Globus pallidus (tissue), 1 donor: ENCODE results near the gene FER1L5.

ENCODE experiments used
- DNase-seq: peaks from one replicate; pipeline ENCODE4 v3.0.0-alpha.2; 2015; ENCODE audit warnings: low spot score

The FER1L5 gene

GRCh38 chr2:96680561-96681141, 38.1 kb downstream of the FER1L5 start:
- no peak for DNase-seq

DNA sequence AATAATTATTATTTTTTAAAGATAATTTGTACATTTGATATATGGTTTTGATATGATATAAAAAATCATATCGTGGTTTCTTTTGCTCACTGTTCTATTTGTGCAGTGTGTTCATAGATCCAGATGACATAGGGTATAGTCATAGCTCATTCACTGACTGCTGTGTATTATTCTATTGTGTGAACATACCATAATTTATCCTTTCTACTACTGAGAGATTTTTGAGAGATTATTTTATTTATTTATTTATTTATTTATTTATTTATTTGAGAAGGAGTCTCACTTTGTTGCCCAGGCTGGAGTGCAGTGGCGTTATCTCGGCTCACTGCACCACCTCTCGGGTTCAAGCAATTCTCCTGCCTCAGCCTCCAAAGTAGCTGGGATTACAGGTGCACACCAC, 39.0 kb downstream of the FER1L5 start:
- no peak for DNase-seq

- DNase-seq, result no peak
Observed at GRCh38 chr2:96683307-96683706, 40.7 kb downstream of the FER1L5 start.

- DNase-seq, result no peak
Observed at GRCh38 chr2:96683972-96684820, 41.6 kb downstream of the FER1L5 start.

GRCh38 chr2:96684883-96685576, 42.5 kb downstream of the FER1L5 start:
- DNase-seq, result no peak

GRCh38 chr2:96685577-96686459, 43.3 kb downstream of the FER1L5 start:
- DNase-seq, result no peak

- no peak for DNase-seq
Observed at GRCh38 chr2:96687266-96687665, 44.7 kb downstream of the FER1L5 start.

DNA sequence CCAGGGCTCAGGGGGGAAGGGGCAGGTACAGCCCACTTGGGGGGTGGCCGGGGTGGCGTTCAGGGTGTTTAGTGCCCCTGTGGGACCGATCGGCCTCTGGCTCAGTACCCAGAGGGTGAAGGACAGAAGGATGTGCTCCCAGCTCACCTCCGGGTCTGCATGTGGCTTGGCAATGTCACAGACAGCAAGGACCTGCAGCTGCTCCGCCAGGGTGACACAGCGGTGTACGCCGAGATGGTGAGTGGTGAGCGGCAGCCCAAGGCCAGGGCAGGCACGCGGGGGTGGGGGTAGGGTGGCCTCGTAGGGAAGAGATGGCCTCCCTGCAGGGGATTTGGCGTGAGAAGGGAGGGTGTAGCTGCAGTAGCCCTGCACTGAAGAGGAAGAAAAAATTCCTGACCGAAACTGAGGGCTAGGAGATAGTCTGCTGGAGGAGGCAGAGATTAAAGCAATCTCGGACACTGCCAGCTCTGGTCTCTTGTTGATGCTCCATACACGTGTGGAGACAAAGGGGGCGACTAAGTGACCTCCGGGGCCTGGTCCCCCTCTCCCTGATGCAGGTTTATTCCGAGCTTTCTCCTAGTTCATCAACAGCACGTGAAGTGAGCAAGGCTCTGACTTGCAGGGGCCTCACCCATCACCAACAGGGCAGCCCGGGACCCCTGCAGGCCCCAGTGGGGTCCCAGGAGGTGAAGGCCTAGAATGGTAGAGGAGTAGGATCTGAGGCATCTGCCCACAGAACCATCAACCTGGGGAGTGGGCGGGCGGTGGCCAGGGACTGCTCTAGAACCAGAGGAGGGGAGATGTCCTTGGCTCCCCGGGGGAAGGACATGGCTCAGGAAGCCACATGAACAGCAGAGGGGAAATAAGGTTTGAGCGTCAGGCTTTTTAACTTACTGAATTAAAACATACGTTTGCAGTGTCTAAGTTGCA, 45.4 kb downstream of the FER1L5 start:
- DNase-seq, result no peak

DNA sequence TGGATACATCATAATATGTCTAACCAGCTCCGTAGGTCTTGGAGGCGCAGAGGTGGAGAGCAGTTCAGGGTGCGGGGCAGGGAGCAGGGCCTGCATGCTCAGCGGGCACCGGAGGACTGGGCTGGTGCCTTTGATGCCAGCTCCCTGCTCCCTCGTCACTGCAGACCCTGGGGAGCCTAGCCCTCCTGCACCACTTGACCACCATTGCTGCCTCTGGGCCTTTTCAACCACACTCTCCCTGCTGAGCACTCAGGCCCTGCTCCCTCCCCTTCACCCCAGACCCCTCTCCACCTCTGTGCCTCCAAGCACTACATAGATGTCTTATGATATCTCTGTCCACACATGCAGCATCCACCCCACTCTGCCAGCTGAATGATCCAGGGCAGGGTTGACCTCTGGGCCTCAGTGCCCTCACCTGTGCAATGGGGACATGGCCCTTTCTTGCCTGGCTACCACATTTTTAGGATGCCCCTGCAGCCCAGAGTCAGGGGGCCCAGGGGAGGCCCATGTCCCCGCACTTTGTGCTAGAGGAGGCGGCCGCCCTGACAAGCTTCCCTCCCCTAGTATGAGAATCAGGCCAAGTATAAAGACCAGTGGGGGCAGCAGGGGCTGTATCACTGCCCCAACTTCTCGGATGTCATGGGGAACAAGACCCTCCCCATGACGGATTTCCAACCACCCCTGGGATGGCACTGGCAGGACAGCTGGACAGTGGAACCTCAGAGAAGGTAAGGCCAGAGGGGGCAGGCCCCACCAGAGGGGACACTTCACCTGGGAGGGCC, 46.3 kb downstream of the FER1L5 start:
- DNase-seq, result no peak

- DNase-seq, result no peak
Observed at GRCh38 chr2:96689431-96689991, 46.9 kb downstream of the FER1L5 start.

DNA sequence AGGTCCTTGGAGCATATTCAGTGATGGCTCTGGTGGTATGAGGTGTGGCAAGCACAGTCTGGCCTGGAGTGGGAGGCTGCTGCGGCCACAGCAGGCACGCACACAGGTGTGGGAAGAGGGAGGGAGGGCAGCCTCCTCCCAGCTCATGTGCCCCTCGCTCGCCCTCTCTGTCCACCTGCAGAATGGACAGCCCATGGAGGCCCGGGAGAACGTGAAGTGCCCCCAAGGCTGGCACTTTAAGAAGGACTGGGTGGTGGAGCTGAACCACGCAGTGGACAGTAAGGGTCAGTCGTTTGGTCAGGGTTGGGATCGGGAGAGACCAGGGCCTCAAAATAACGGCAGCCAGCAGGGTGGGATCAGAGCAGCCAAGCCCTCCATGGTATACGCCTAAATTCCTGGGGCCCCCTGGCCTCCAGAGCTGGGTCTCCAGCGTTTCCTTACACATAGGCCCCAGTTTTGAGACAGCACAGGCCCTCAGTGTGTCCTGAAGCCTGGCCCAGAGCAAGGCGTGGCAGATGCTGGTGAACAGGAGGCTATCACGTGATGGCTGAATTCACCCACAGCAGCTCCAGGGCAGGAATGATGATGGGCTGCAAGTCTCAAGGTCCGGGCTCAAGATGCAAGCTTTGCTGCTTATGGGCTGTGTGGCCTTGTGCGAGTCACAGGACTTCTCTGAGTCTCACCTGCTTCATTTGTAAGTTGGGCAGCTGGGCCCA, 47.9 kb downstream of the FER1L5 start:
- no peak for DNase-seq

DNA sequence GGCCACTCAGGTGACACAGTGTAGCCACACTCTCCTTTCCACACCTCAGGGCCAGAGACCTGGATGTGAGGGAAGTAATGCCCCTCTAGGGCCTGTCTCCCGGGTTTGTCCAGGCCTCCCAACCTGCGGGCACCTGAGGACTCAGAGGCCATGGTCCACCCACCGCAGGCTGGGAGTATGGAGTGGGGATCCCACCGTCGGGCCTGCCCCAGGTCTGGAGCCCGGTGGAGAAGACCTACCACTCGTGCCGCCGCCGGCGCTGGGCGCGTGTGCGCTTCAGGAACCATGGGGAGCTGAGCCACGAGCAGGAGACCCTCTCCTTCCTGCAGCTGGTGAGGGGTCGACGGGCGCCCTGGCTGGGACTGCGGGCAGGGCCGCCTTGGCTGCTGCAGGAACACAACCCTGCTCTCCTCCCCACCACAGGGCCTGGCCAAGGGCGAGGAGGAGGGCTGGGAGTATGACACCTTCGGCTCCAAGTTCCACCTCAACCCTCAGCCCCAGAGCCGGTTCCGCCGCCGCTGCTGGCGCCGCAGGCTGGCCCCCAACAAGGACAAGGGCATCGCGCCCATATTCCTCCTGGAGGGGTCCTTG, 48.6 kb downstream of the FER1L5 start:
- DNase-seq, result no peak

DNA sequence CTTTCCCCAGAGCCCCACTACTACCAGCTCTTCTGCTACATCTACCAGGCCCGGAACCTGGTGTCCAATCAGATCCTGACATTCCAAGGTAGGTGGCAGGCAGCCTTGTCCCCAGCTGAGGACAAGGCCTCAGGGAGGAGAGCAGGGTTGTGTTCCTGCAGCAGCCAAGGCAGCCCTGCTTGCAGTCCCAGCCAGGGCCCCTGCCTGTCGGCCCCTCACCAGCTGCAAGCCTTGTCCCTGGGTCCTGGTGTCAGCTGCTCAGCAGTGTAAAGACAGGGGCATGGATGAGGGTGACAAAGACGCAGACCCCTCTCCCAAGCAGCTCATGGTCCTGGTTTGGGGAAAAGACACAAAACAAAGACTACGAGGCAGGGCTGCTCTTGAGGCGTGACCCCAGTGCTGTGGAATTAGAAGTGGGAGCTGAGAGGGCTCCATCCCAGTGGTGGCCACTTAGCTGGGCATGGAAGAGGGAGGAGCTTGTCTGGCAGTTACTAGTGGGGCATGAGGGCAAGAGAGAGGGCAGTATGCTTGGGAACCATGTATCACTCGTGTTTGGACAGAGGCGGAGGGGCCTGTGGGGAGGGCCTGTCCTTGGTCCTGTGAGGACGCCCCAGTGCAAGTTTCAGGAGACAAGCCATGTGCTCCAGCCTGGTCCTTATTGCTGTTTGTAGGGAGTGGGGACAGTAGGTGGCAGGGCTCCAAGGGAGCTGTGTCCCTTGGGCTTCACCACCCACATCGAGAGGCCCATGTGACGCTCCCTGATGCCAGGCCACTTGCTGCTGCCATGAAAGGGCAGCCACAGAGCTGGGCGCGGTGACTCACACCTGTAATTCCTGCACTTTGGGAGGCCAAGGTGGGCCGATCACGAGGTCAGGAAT, 49.8 kb downstream of the FER1L5 start:
- DNase-seq, result no peak

- DNase-seq, result no peak
Observed at GRCh38 chr2:96693286-96694200, 51.0 kb downstream of the FER1L5 start.

- DNase-seq, result no peak
Observed at GRCh38 chr2:96694279-96694678, 51.7 kb downstream of the FER1L5 start.

DNA sequence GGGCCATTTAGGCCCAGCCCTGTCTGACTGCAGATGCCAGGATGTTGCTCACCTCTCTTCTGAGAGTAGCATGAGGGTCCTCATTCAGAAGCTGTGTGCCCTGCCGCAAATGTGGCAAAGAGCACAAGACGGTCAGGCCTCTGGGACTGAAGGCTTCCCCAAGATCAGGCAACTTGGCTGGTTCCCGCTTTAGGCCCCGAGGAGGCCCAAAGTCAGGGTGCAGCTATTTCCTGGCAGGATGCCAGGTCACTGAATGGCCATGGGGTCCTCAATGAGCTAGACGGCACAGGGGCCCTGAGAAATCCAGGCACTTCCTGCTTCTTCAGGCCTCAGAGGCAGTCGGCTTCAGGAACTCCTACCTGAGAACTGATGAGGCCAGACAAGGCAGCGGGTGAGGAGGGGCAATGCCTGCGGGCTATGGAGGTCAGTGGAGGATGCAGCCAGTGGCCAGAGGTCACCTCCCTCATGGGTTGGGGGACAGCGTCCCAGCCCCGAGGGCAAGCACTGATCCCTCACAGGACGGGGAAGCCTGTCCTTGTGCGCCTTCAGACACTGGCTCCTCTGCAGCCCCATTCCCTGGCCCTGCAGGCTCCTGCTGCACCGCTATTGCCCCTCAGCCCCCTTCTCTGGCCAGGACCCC, 52.4 kb downstream of the FER1L5 start:
- no peak for DNase-seq
